Omental fat pad (tissue), 4 donors: ENCODE measurements around the gene USP48. TPM values are rescaled to one million over a fixed set of nuclear protein-coding genes. Genes with fewer than 3 reads are reported as not detected.

Experiments used
- ATAC-seq: fragments of 150-250 bp; one replicate; pipeline ENCODE4 v1.9.1; 2016; ENCODE audit warnings: mild to moderate bottlenecking, moderate library complexity; ENCODE audit not compliant: low FRiP score
- DNase-seq: peaks from one replicate; pipeline ENCODE4 v3.0.0-alpha.2; 2019; ENCODE audit warnings: low spot score
- total RNA-seq, 4 donors: library from RNA; depleted of rRNA; stranded (reverse); fragments of >200 nt; gene quantifications; one replicate each; pipeline ENCODE4 v1.1.0, GENCODE V29; 2016
- TF ChIP-seq, protein P1 (sequence below), 3 donors: fragments of 450-650 bp; IDR thresholded peaks; one replicate each; pipeline ENCODE4 v1.5.1; 2016 to 2017; ENCODE audit warnings: antibody characterized with exemption in 3 of 3, mild to moderate bottlenecking in 3 of 3, moderate library complexity in 2 of 3

USP48 gene
- total RNA-seq, 4 donors from 2014 or later: 30.5 to 49.8 (median 39.5) TPM

- DNase-seq (no peak), ATAC-seq (no peak)
- TF ChIP-seq, protein P1, sequence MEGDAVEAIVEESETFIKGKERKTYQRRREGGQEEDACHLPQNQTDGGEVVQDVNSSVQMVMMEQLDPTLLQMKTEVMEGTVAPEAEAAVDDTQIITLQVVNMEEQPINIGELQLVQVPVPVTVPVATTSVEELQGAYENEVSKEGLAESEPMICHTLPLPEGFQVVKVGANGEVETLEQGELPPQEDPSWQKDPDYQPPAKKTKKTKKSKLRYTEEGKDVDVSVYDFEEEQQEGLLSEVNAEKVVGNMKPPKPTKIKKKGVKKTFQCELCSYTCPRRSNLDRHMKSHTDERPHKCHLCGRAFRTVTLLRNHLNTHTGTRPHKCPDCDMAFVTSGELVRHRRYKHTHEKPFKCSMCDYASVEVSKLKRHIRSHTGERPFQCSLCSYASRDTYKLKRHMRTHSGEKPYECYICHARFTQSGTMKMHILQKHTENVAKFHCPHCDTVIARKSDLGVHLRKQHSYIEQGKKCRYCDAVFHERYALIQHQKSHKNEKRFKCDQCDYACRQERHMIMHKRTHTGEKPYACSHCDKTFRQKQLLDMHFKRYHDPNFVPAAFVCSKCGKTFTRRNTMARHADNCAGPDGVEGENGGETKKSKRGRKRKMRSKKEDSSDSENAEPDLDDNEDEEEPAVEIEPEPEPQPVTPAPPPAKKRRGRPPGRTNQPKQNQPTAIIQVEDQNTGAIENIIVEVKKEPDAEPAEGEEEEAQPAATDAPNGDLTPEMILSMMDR (IDR thresholded peaks at IDR 0.05): no peak
Measured at GRCh38 chr1:21724098-21724497, 58.9 kb downstream of the USP48 start.

DNA sequence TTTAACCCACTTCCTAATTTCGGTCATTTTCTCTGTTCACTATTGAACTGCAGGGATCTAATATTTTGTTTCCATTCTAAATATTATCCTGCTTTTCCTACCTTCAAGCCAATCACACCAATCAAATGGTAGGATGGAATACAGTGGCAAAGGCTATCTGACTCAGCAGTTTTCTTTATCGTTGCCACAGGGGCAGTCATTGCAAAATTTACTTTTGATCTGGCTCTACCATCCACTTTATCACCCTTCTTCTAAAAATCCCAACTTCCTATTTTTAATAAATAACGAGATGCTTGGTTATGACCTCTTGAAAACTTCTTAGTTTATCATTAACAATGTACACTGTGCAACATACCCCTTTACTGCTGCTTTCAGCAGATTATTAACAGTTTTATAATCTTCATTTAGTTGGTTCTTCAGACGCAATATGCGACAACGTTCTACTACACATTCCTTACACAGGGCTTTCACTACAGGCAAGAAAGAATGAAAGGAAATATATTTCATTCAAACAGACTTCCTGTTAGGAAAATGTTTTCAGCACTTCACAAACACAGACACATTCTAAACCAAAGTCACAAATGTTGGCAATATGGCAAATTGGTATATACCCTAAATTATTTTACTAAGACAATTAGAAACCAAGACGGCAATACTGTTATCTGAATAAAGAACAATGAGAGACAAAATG is 61.5 kb downstream of the USP48 start:
- no peak for ATAC-seq
- DNase-seq: no peak
- TF ChIP-seq, protein P1 (IDR thresholded peaks at IDR 0.05): no peak

- no peak for DNase-seq
- ATAC-seq: no peak
- TF ChIP-seq, protein P1 (IDR thresholded peaks at IDR 0.05): no peak
Measured at GRCh38 chr1:21716169-21716568, 66.8 kb downstream of the USP48 start.

GRCh38 chr1:21707891-21708290 is 75.1 kb downstream of the USP48 start:
- ATAC-seq (no peak), DNase-seq (no peak)
- TF ChIP-seq, protein P1 (IDR thresholded peaks at IDR 0.05): no peak

GRCh38 chr1:21707086-21707840 is 75.7 kb downstream of the USP48 start:
- ATAC-seq: no peak
- DNase-seq: no peak

GRCh38 chr1:21706151-21706835 is 76.7 kb downstream of the USP48 start:
- no peak for ATAC-seq
- TF ChIP-seq, protein P1 (IDR thresholded peaks at IDR 0.05): no peak
- no peak for DNase-seq

More at GRCh38 chr1:21707086-21707840, 75.7 kb downstream of the USP48 start:
- TF ChIP-seq, protein P1 (IDR thresholded peaks at IDR 0.05): no peak
